HCT116 (cell line): ENCODE measurements around the gene DOK5. TPM values are rescaled to one million over a fixed set of nuclear protein-coding genes. Genes with fewer than 3 reads are reported as not detected.

Source experiments
- ATAC-seq: fragments of 200-7000 bp; cut with Tn5 transposase; 2 replicates; pipeline ENCODE4 v1.9.1; 2020; ENCODE audit warnings: mild to moderate bottlenecking, moderate library complexity
- BruUV-seq: library from RNA; stranded (reverse); fragments of 400-500 nt; replicated peaks from 2 replicates; lab custom pipeline; 2021; lab: Mats Ljungman, UMichigan
- CTCF ChIA-PET: fragments of 300-600 bp; sonication (Branson Sonifier 250); formaldehyde crosslinking; loops from one replicate; lab custom pipeline; 2021; ENCODE audit warnings: antibody characterized with exemption; lab: Charles Lee
- POLR2A ChIA-PET: fragments of 300-600, 350-600 bp; sonication (Branson Sonifier 250); formaldehyde crosslinking; loops from one replicate; lab custom pipeline; 2021; ENCODE audit warnings: antibody characterized with exemption; lab: Charles Lee
- RAD21 ChIA-PET, 2 experiments: fragments of 300-600 bp; sonication (Branson Sonifier 250); formaldehyde crosslinking; loops; one replicate each; lab custom pipeline; 2023; ENCODE audit warnings: low total read pairs in 2 of 2; ENCODE audit not compliant: uncharacterized antibody in 2 of 2, unreplicated experiment in 2 of 2, low non-redundant PET in 1 of 2; lab: Charles Lee
- DNase-seq: peaks from one replicate; pipeline ENCODE4 v3.0.0-alpha.2; 2010; ENCODE audit warnings: low read depth, low spot score
- H2AFZ ChIP-seq: fragments of 200-600 bp; shearing (Covaris generic), sonication (generic); 2 replicates; pipeline ENCODE4 v1.6.1; 2017; ENCODE audit warnings: low read depth, mixed run types, mixed read lengths, antibody characterized with exemption, low read length; ENCODE audit not compliant: poor library complexity, severe bottlenecking
- H3K27ac ChIP-seq: 2 replicates; pipeline ENCODE4 v1.5.1; 2012; ENCODE audit warnings: low read depth, low read length
- H3K27me3 ChIP-seq: fragments of 200-600 bp; sonication (generic); 2 replicates; pipeline ENCODE4 v1.6.1; 2016; ENCODE audit warnings: mixed run types, low read length, mixed read lengths; ENCODE audit not compliant: insufficient read depth
- H3K36me3 ChIP-seq, 2 experiments: fragments of 200-500 bp in 1 of 2; fragments of 200-600 bp in 1 of 2; sonication (Bioruptor generic) in 1 of 2; sonication (generic) in 1 of 2; 2 replicates each; pipeline versions ENCODE4 v1.5.1 to v1.6.1; 2014 to 2016; ENCODE audit warnings: low read length in 2 of 2, inconsistent platforms in 1 of 2, mixed read lengths in 1 of 2, mixed run types in 1 of 2; ENCODE audit not compliant: insufficient read depth in 2 of 2, control insufficient read depth in 1 of 2
- H3K4me1 ChIP-seq, 2 experiments: fragments of 200-600 bp in 1 of 2; sonication (generic) in 1 of 2; 2 replicates each; pipeline versions ENCODE4 v1.5.1 to v1.6.1; 2012 to 2017; ENCODE audit warnings: low read length in 2 of 2, inconsistent platforms in 1 of 2, mild to moderate bottlenecking in 1 of 2, mixed read lengths in 1 of 2, mixed run types in 1 of 2, moderate library complexity in 1 of 2; ENCODE audit not compliant: insufficient read depth in 2 of 2, control insufficient read depth in 1 of 2
- H3K4me2 ChIP-seq: fragments of 200-600 bp; sonication (generic); 2 replicates; pipeline ENCODE4 v1.6.1; 2017; ENCODE audit warnings: mixed run types, low read length, mixed read lengths
- H3K4me3 ChIP-seq, 2 experiments: fragments of 200-600 bp in 1 of 2; sonication (generic) in 1 of 2; replicated peaks in 1 of 2; 2 replicates each; pipeline ENCODE4 v1.5.1; 2011 to 2016; ENCODE audit warnings: low read length in 2 of 2, control low read depth in 1 of 2, low read depth in 1 of 2, mild to moderate bottlenecking in 1 of 2, mixed read lengths in 1 of 2, mixed run types in 1 of 2
- H3K79me2 ChIP-seq: fragments of 200-600 bp; sonication (generic); 2 replicates; pipeline ENCODE4 v1.6.1; 2017; ENCODE audit warnings: mild to moderate bottlenecking, mixed run types, low read length, moderate library complexity, mixed read lengths; ENCODE audit not compliant: insufficient read depth
- H3K9ac ChIP-seq: fragments of 200-600 bp; sonication (generic); 2 replicates; pipeline ENCODE4 v1.6.1; 2016; ENCODE audit warnings: low read length, mixed read lengths
- H3K9me2 ChIP-seq: fragments of 200-600 bp; sonication (generic), shearing (Covaris generic); 2 replicates; pipeline ENCODE4 v1.6.1; 2017; ENCODE audit warnings: mixed run types, mild to moderate bottlenecking, moderate library complexity; ENCODE audit not compliant: insufficient read depth
- H3K9me3 ChIP-seq, 2 experiments: fragments of 200-500 bp in 1 of 2; fragments of 200-600 bp in 1 of 2; sonication (Bioruptor generic) in 1 of 2; sonication (generic) in 1 of 2; 2 replicates each; pipeline ENCODE4 v1.6.1; 2014 to 2017; ENCODE audit warnings: low read length in 2 of 2, mixed read lengths in 2 of 2, inconsistent platforms in 1 of 2, low read depth in 1 of 2, mild to moderate bottlenecking in 1 of 2, mixed run types in 1 of 2, moderate library complexity in 1 of 2; ENCODE audit not compliant: control insufficient read depth in 1 of 2, insufficient read depth in 1 of 2
- H4K20me1 ChIP-seq: fragments of 200-600 bp; sonication (generic), shearing (Covaris generic); 2 replicates; pipeline ENCODE4 v1.6.1; 2017; ENCODE audit warnings: mixed run types, mild to moderate bottlenecking, moderate library complexity; ENCODE audit not compliant: insufficient read depth
- CEBPB ChIP-seq: IDR thresholded peaks from 2 replicates; pipeline ENCODE4 v1.6.1; 2012; ENCODE audit warnings: low read depth
- ELF1 ChIP-seq: IDR thresholded peaks from 2 replicates; pipeline ENCODE4 v1.6.1; 2012; ENCODE audit warnings: low read depth, borderline replicate concordance
- EZH2phosphoT487 ChIP-seq: fragments of 200-600 bp; IDR thresholded peaks from 2 replicates; pipeline ENCODE4 v1.6.1; 2018; ENCODE audit warnings: antibody characterized with exemption, borderline replicate concordance
- FOSL1 ChIP-seq: IDR thresholded peaks from 2 replicates; pipeline ENCODE4 v1.6.1; 2012; ENCODE audit warnings: low read depth
- JUND ChIP-seq: IDR thresholded peaks from 2 replicates; pipeline ENCODE4 v1.6.1; 2012
- POLR2A ChIP-seq: IDR thresholded peaks from 2 replicates; pipeline ENCODE4 v1.7.0; 2011; ENCODE audit warnings: borderline replicate concordance; ENCODE audit not compliant: insufficient read depth, insufficient read length; ENCODE audit errors: extremely low read depth
- POLR2AphosphoS5 ChIP-seq: IDR thresholded peaks from 2 replicates; pipeline ENCODE4 v1.6.1; 2011; ENCODE audit warnings: mild to moderate bottlenecking, low read depth, low read length, moderate library complexity
- SRF ChIP-seq: IDR thresholded peaks from 2 replicates; pipeline ENCODE4 v1.6.1; 2012; ENCODE audit warnings: low read depth
- TCF7L2 ChIP-seq: IDR thresholded peaks from 2 replicates; pipeline ENCODE4 v1.7.0; 2011; ENCODE audit warnings: borderline replicate concordance, inconsistent platforms; ENCODE audit not compliant: insufficient read depth, insufficient read length; ENCODE audit errors: extremely low read depth
- YY1 ChIP-seq: IDR thresholded peaks from 2 replicates; pipeline ENCODE4 v1.6.1; 2011; ENCODE audit warnings: low read length, low read depth, moderate library complexity, mild to moderate bottlenecking; ENCODE audit not compliant: insufficient replicate concordance; ENCODE audit errors: extremely low read depth
- ZBTB33 ChIP-seq: IDR thresholded peaks from 2 replicates; pipeline ENCODE4 v1.6.1; 2011; ENCODE audit warnings: mild to moderate bottlenecking, low read length, moderate library complexity; ENCODE audit not compliant: insufficient replicate concordance; ENCODE audit errors: extremely low read depth
- ZNF274 ChIP-seq: fragments of 200-500 bp; sonication (Bioruptor generic); IDR thresholded peaks from 2 replicates; pipeline ENCODE4 v1.6.1; 2014; ENCODE audit warnings: mild to moderate bottlenecking, low read depth, low read length, inconsistent platforms
- intact Hi-C: fragments of 100-400 bp; cut with micrococcal nuclease; formaldehyde crosslinking; loops from 2 replicates; pipeline ENCODE4 v1.10.0; 2022
- total RNA-seq: library from RNA; stranded (reverse); gene quantifications from one replicate; pipeline ENCODE4 v1.2.1, GENCODE V29; 2021; ENCODE audit not compliant: unreplicated experiment

Gene DOK5
- total RNA-seq, 1 experiment from 2014 or later: not detected

- intact Hi-C loops: loop anchor here (10.0 kb wide), 1 partner anchor 664 kb away; no protein-coding TSS in a partner anchor
- no peak for DNase-seq
- Histone ChIP-seq H3K4me3 (no peak overlapping the region), H3K36me3 (no peaks in the 10 kb centered on the region), H3K79me2 (no peaks in the 10 kb centered on the region), H3K4me1 (no peaks in the 10 kb centered on the region), H3K9me2 (no peaks in the 10 kb centered on the region), H3K27ac (no peak overlapping the region), H3K4me2 (no peak overlapping the region), H4K20me1 (no peaks in the 10 kb centered on the region), H3K9me3 (no peaks in the 10 kb centered on the region), H3K9ac (no peak overlapping the region), H2AFZ (no peak overlapping the region), H3K27me3 (no peaks in the 10 kb centered on the region)
- no peak for ATAC-seq
- POLR2A ChIA-PET: no interaction called here
- RAD21 ChIA-PET: no interaction called here
- CTCF ChIA-PET: interaction anchor here (1.0 to 1.9 kb wide), 4 partner anchors 418 to 558 kb away, joined by 3 to 9 read pairs (median 4); no protein-coding TSS in a partner anchor
- TF ChIP-seq ELF1 (no peak), POLR2AphosphoS5 (no peak), YY1 (no peak), CEBPB (no peak), FOSL1 (no peak), JUND (no peak), EZH2phosphoT487 (no peak), ZBTB33 (no peak), ZNF274 (no peak), SRF (no peak), POLR2A (no peak), TCF7L2 (no peak)
- no TSS peak for BruUV-seq
These were observed 173.2 kb downstream of the DOK5 start for GRCh38 chr20:54648421-54649142.
